Measurements from ENCODE around the gene CWF19L1. TPM values are rescaled to one million over a fixed set of nuclear protein-coding genes. Genes with fewer than 3 reads are reported as not detected.

The CWF19L1 gene
- total RNA-seq, 1 experiment from 2014 or later: 38.0 TPM

GRCh38 chr10:100297242-100297641 is 29.8 kb upstream of the CWF19L1 start:
- Histone ChIP-seq H4K91ac (ENCODE audit: insufficient read length, low read depth, low read length) (no peak overlapping the region), H3K4me2 (ENCODE audit: insufficient read depth, insufficient read length, low read length) (no peak overlapping the region), H4K20me1 (ENCODE audit: control insufficient read depth, insufficient read depth, insufficient read length) (peaks cover 2% of the 10 kb centered on the region), H3K79me1 (ENCODE audit: insufficient read depth, low read depth, low read length, poor library complexity, severe bottlenecking) (no peaks in the 10 kb centered on the region), H2BK5ac (ENCODE audit: insufficient read length, low read length) (no peak overlapping the region), H3K4ac (ENCODE audit: low read depth, low read length) (no peak overlapping the region), H3K4me1 (ENCODE audit: insufficient read depth, low read length) (peaks cover 3% of the 10 kb centered on the region; the same call in 1 of the 2 replicates), H3K27me3 (ENCODE audit: insufficient read depth, low read length) (no peaks in the 10 kb centered on the region), H2BK20ac (ENCODE audit: low read depth, low read length, poor library complexity, severe bottlenecking) (no peak overlapping the region), H2AK5ac (ENCODE audit: insufficient read length, low read length) (no peak overlapping the region), H3T11ph (ENCODE audit: low read length) (no peak overlapping the region), H3K56ac (ENCODE audit: insufficient read length, low read depth, low read length) (no peak overlapping the region), H3K23me2 (ENCODE audit: insufficient read length, low read depth, low read length, poor library complexity, severe bottlenecking) (no peaks in the 10 kb centered on the region), H3K27ac (ENCODE audit: insufficient read length, low read depth, low read length) (no peak overlapping the region), H3K23ac (ENCODE audit: insufficient read length, low read depth, low read length) (no peak overlapping the region), H4K8ac (replicated peaks; ENCODE audit: insufficient read length, low read depth, low read length) (no peak overlapping the region), H4K5ac (ENCODE audit: insufficient read length, low read depth, low read length) (no peak overlapping the region), H3K79me2 (ENCODE audit: insufficient read depth, low read length) (no peaks in the 10 kb centered on the region), H3K14ac (ENCODE audit: insufficient read depth, low read length) (no peak overlapping the region), H2BK15ac (ENCODE audit: low read depth, low read length) (no peak overlapping the region), H2BK12ac (ENCODE audit: insufficient read length, low read depth, low read length) (no peak overlapping the region), H3K9me3 (ENCODE audit: control insufficient read depth, low read depth, low read length) (no peaks in the 10 kb centered on the region), H3K18ac (ENCODE audit: insufficient read length, low read depth, low read length) (no peak overlapping the region), H3K9ac (ENCODE audit: extremely low read depth, insufficient read length, low read length) (no peak overlapping the region), H2AFZ (ENCODE audit: low read length) (no peak overlapping the region), H2BK120ac (ENCODE audit: low read depth, low read length, poor library complexity, severe bottlenecking) (no peak overlapping the region)
- Mint-ChIP-seq H3K27me3 (ENCODE audit: low read depth) (peaks cover 49% of the 10 kb centered on the region), H3K4me1 (peaks cover 19 to 30% of the 10 kb centered on the region in 2 experiments), H3K27ac (no peak overlapping the region), H3K36me3 (ENCODE audit: insufficient read depth in 1 of 3, low read depth in 3 of 3) (peaks cover 3 to 10% (median 6%) of the 10 kb centered on the region in 3 experiments; a peak in 6 of 7 replicates), H3K9me3 (peaks cover 16 to 19% of the 10 kb centered on the region in 2 experiments), H3K4me3 (no peak overlapping the region)
- no peak for DNase-seq
- no peak for TF ChIP-seq CTCF (conservative IDR thresholded peaks at IDR 0.05)
- WGBS (ENCODE audit: extremely low coverage, insufficient read length, low lambda C conversion rate): no CpG with 5 or more reads among the region's 9 CpGs
